ENCODE measurements around the gene ITSN1.
"Not testable (repeated sequence)": the region's sequence is repeated elsewhere in the genome, so short reads cannot be mapped to it uniquely, and the experiment has no call there.

The ITSN1 gene

DNA sequence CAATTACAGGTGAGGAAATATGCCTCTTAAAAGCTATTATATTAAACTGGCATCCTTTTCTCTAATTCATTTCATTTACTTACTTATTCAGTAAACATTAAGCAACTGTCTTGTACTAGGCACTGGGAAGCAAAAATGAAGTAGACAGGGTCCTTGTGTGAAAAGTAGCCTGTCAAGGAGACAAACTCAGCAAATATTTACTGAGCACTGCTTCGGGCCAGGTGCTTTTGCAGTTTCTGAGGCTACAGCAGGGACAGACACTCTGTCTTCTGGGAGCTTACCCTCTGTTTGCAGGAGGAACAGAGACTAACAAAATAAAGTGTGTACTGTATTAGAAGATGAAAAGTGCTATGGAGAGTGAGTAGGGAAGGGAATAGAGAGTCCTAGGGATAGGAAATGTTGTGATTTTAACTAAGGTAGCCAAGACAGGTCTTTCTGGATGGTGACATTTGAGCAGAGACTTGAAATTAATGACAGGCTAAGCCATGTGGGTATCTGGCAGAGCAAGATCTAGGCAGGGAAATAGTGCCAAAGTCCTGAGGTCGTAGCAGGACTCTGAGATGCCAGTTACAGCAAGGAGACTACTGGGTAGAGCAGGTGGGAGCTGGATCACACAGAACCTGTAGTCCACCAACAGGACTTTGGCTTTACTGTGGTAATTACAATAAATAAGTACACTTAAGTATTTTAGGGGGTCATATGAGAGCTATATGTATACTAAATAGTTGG is 133.0 kb downstream of the ITSN1 start:
- DNase-seq, result no peak

DNA sequence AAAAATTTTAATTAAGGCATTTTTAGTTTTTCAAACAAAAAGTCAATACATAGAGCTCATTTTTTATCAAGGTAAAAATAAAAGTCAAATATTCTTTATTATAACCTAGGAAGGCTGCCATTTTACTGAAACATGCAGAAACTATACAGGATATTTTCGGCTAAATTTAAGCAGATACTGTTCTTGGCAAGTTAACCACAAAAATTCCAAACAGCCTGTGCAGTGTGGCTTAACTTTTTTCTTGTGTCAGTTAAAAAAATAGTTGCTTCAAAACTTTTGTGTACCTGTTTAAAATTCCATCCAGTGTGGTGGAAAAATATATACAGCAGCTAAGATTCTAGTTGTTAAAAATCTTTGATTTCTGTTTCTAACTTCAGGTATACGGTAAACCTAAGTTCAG is 138.3 kb downstream of the ITSN1 start:
- DNase-seq, result no peak

- no peak for DNase-seq
Observed at GRCh38 chr21:33781121-33781520, 138.8 kb downstream of the ITSN1 start.

DNA sequence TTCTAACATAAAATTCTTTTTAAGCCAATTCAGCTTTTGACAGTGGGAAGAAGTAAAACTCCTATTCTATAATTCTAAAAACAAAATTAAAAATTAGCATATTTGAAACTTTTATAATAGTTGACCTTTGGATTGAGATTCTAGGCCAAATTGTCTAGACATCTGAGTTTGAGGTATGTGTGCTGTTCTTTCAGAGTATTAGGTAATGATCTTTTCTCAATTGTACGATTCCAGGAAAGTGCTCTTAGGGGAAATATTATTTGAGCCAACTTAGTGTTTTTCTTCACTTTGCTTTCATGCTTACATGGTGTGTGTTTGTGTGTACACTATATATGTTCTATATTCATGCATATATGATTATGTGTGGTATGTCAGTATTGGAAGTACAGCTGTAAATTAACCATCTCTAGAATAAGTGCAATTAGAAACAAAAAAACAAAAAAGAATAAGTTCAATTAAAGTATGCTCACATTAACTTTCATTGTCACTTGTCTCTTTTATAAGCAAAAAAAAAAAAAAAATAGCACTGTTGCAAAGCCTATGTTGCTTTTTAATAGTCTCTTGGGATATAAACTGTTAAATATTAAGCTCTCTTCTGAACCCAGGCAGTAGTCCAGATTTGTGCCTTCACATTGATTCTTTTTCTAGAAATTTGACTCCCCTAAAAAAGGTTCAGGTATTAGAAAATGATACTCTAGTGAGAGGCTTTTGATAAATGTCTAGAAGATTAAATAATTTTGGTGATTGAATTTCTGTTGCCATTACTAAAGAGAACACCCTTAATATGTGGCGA is 141.1 kb downstream of the ITSN1 start:
- DNase-seq, result no peak

- no peak for DNase-seq
Observed at GRCh38 chr21:33787431-33787830, 145.1 kb downstream of the ITSN1 start.

DNA sequence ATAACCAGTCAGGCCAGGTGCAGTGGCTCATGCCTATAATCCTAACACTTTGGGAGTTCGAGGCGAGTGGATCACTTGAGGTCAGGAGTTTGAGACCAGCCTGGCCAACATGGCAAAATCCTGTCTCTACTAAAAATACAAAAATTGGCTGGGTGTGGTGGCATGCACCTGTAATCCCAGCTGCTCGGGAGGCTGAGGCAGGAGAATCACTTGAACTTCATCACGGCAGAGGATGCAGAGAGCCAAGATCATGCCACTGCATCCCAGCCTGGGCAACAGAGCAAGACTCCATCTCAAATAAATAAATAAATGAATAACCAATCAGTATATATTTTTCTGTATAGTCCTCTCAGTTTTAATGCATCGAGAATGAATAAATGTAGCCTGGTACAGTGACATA is 146.1 kb downstream of the ITSN1 start:
- DNase-seq, result not testable (repeated sequence)

DNA sequence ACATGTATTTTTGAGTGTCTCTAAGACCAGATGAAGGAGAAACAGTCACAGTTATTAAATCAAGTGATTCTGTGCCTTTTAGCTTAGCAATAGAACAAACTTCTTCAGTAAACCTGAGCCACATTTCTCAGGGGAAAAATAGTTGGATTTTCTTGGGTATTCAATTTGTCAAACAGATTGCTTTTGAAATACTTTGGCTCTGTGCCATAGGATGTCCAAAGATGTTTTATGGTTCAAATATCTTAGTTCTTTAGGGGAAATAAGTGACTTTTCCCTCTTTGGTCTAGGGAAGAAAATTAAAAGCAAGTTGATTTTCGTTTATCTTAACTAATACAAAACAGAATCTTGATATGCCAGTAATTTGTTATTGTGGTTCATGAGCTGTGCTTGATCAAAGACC is 147.4 kb downstream of the ITSN1 start:
- no peak for DNase-seq

- no peak for DNase-seq
Observed at GRCh38 chr21:33791073-33791472, 148.8 kb downstream of the ITSN1 start.

DNA sequence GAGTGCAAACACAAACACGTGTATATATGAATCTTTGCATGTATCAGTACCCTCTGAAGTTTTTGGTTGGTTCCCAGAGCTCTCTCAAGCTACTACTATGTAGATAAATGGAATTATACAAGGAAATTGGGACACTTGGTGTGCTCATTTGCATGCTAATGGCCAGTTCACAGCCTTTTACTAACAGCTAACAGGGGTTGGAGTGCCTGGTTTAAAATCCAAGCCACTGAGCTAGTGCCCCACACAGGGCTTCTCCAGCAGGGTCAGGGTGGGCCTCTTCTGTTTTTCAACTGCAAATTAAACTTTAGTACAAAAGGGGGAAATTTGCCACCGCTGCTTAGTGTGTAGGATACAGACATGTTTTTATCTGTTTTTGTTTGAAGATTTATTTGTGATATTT is 152.3 kb downstream of the ITSN1 start:
- no peak for DNase-seq

GRCh38 chr21:33797565-33797964 is 155.3 kb downstream of the ITSN1 start:
- DNase-seq, result no peak

DNA sequence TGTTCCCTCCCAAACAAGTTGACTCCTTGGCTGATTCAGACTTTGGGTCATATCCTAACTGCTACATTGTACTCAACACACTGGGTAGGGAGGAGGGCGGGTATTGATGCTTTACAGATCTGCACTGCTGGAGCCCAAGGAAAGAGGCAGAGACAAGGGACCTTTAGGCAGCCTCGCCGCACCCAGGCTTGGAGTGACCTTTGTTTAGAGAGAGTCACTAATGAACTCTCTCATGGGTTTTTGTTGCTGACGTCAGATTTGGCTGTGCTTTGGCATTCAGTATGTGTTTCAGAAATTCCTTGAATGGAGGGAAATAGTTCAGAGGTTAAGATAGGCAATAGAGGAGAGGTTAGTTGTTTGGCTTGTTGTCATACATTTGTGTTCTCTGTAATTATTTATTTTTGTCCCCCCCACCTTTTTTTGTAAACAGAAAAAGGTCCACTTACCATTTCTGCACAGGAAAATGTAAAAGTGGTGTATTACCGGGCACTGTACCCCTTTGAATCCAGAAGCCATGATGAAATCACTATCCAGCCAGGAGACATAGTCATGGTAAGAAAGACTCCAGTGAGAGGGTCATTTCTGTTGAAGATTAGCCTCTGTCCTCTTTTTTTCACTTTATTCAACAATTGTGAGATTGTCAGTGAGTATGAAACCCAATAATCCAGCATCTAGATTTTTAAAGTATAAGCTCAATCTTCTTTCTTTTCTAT is 157.2 kb downstream of the ITSN1 start:
- DNase-seq, result no peak

DNA sequence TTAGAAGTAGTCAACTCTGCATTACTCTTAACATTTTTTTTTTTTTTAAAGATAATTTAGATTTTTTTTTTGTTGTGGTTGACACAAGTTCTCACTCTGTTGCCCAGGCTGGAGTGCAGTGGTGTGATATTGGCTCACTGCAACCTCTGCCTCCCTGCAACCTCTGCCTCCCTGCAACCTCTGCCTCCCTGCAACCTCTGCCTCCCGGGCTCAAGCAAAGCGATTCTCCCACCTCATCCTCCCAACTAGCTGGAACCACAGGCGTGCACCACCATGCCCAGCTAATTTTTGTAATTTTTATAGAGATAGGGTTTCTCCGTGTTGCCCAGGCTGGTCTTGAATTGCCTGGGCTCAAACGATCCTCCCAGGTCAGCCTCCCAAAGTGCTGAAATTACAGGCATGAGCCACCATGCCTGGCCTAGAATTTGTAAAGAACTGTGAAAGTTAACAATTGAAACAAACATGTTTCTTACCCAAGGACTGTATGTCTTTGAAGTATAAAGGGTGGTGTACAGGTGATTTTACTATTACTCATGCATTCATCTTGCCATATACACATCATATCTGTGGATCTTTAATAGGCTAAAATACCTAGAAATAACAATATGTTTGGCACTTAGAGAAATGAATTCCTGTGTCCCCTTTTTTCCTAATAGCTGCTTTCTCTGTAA is 158.6 kb downstream of the ITSN1 start:
- DNase-seq, result no peak

GRCh38 chr21:33801424-33802405 is 159.4 kb downstream of the ITSN1 start:
- peak; percentile 82 for DNase-seq

GRCh38 chr21:33802481-33802880 is 160.2 kb downstream of the ITSN1 start:
- no peak for DNase-seq

DNA sequence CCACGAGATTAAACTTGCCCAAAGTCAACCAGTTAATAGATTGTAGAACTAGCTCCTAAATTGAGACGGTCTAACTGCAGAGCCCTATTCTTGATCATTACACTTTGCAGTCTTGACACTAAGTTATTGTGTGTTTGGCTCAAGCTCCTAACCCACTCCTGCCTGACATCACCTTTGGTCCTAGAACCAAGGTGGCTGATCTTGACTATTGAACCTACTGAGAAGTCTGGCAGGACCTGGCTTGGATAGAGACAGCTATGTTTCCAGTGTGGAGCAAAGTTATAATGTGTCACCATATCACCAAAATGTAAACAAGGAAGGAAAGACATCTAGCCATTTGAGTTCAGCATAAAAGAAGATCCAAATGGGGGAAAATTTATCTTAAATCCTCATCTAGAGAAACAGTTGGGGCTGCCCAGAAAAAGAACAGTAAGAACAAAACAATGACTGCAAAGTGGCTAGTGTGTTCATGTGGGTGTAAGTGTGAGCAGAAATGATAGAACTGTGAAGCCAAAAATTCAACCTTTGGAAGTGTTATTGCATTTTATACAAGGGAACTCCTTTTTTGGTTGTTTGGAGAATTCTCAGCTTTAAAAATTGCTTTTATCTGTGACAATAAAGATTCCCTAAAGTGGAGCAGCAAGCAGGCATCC is 166.5 kb downstream of the ITSN1 start:
- DNase-seq, result no peak

GRCh38 chr21:33810766-33811165 is 168.5 kb downstream of the ITSN1 start:
- DNase-seq, result no peak

- no peak for DNase-seq
Observed at GRCh38 chr21:33811167-33812010, 169.1 kb downstream of the ITSN1 start.

DNA sequence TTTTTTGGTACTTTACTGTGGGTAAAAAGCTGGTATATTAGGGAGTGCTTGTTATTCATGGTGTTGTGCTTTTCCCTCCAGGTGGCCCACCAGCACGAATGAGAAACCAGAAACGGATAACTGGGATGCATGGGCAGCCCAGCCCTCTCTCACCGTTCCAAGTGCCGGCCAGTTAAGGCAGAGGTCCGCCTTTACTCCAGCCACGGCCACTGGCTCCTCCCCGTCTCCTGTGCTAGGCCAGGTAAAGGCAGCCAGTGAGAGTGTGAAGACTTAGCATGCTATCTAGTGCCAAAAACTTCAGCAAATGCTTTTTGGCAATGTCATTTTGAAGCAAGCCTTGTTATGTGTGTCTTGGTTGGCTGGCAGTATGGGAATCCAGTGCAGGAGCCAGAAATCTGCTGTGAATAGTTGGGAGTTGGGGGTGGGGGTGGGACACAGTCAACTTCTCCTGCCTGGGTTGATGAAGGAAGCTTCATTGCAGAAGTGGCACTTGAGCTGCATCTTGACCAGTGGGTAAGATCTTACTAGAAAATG is 171.6 kb downstream of the ITSN1 start:
- no peak for DNase-seq

DNA sequence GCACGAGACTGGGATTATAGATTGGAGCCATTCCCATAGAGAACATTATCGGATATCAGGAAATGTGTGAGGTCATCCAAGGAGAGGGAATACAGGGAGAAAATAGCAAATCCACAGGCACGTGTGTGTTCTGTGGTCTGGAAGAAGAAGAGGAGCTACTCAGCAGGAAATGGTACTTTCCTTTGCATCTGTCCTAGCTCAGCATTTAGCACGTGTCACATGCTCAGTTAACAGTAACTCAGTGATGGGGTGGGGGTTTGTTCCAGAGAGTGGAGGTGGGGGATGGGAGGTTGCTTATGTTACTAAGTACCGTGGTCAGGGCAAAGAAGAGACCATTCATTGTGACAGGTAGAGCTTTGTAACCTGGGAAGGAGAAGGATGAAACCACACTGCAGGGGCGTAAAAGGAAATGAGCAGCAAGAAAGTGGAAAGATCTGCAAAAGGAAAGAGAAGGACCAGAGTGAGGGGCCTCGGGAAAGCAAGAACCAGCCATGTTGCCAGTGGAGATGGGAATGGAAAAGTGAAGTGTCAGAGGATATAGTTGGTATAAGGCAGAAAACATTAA is 172.9 kb downstream of the ITSN1 start:
- DNase-seq, result no peak

GRCh38 chr21:33816174-33816573 is 173.9 kb downstream of the ITSN1 start:
- peak; percentile 26 for DNase-seq

Measured in GF-D8 (cell line).